ENCODE measurements around the gene LRRC14B. TPM values are rescaled to one million over a fixed set of nuclear protein-coding genes. Genes with fewer than 3 reads are reported as not detected.

Gene LRRC14B
- total RNA-seq, 1 experiment from 2014 or later, result not detected

DNA sequence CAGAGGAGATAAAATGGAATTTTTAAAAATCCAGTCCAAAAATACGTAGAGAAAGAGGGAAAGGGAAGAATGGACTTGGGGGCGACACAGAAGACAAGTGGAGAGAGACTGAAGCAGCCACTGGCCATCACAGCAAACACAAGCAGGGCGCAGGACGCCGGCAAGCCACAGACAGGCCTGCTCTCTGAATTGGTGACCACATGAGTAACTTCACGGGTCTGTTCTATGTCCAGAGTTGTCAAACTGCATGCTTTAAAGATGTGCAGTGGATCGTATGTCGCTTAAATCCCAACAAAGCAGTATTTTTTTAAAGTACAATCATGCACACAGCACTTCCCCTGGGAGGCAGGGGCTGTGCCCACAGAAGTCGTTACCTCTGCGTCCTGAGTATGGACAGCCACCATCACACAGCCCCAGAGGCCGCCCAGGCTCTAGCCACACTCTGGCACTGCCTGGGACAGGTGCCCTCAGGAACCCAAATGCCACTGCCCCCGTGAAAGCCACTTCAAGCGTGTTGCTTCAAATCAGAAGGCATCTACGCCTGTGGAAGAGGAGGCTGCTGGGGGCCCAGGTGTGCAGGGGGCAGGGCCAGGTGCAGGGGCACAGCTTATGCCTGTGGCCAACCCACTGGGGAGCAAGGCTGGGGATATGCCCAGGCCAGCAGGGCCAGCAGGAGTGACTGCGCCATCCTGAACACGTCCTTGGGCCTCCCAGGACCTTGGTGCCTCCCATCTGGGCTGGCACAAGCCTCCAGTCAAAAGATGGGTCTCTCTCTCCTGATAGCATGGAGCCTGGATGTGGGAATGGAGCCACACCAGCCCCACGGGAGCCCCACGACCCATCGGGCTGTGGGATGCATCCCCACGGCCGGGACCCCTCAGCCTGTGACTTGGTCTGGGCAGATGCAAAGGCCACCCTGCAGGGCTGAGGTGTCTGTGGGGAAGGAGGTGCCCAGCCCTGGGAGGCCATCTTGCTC, 5.9 kb upstream of the LRRC14B start:
- Mint-ChIP-seq H3K4me1 (ENCODE audit: insufficient read depth, unreplicated experiment) (no peaks in the 10 kb centered on the region), H3K27ac (ENCODE audit: low read depth, unreplicated experiment) (no peak overlapping the region), H3K4me3 (ENCODE audit: unreplicated experiment) (no peak overlapping the region), H3K36me3 (ENCODE audit: insufficient read depth, unreplicated experiment) (no peaks in the 10 kb centered on the region), H3K27me3 (ENCODE audit: insufficient read depth, unreplicated experiment) (peaks cover 11% of the 10 kb centered on the region), H3K9me3 (ENCODE audit: unreplicated experiment) (no peaks in the 10 kb centered on the region)
- DNase-seq (ENCODE audit: unreplicated experiment), result no peak
- no TSS peak for BruUV-seq (replicated peaks)
- ChIA-PET CTCF (interaction anchor here (0.6 kb wide), 1 partner anchor 437 kb away, joined by 3 read pairs; no protein-coding TSS in a partner anchor), POLR2A (interaction anchor here (0.6 kb wide), 1 partner anchor 52 kb away, joined by 3 read pairs; no protein-coding TSS in a partner anchor)
- intact Hi-C loops (cut with micrococcal nuclease), result no loop called here
- TF ChIP-seq CTCF (IDR thresholded peaks at IDR 0.05; ENCODE audit: unreplicated experiment), result no peak

DNA sequence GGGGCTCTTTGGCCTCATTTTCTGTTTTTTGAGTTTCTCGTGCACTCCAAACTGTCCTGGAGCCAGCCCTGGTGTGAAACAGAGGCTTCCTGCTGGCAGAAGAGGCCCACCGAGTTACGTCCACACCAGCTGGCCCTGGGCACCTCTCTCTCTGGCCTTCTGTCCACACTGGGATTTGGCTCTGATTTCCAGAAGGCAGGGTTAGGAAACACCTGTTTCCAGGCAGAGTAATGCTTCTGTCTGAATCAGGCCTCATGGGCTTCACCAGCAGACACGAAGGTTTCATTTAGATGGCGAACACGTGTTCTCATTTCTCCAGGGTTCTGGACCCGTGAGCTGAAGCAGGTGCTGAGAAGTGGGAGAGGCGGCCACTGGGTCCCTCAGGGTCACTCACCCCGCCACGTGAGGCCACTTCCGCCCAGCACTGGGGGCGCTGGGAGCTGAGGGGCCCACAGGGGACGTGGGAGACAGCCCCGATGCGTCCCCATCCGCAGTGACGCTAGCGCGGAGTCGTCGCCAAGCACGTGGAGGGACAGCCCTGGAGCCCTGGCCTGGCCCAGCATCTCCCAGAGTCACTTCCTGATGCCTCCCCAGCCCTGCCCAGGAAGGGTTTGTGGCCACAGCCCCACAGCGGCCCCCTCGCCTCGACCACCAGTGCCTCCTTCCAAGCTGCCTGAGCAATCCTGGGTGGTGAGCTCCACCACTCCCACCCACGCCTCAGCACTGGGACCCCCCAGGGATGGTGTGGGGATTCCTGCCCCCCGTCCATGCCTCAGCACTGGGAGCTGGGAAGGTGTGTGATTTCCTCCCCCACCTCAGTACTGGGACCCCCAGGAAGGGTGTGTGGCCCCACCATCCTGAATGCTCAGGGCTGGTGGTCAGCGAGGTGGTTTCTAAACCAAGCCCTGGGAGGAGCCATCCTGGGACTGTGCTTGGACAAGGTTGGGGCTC, 4.9 kb upstream of the LRRC14B start:
- H3K27ac Mint-ChIP-seq (ENCODE audit: low read depth, unreplicated experiment), result no peak overlapping the region
- H3K27me3 Mint-ChIP-seq (ENCODE audit: insufficient read depth, unreplicated experiment), result peaks cover 12% of the 10 kb centered on the region
- intact Hi-C loops (cut with micrococcal nuclease), result no loop called here
- H3K4me3 Mint-ChIP-seq (ENCODE audit: unreplicated experiment), result no peak overlapping the region
- POLR2A ChIA-PET, result no interaction called here
- DNase-seq (ENCODE audit: unreplicated experiment), result no peak
- CTCF ChIA-PET, result no interaction called here
- no peaks in the 10 kb centered on the region for H3K36me3 Mint-ChIP-seq (ENCODE audit: insufficient read depth, unreplicated experiment)
- H3K9me3 Mint-ChIP-seq (ENCODE audit: unreplicated experiment), result no peaks in the 10 kb centered on the region
- no peak for TF ChIP-seq CTCF (IDR thresholded peaks at IDR 0.05; ENCODE audit: unreplicated experiment)
- BruUV-seq (replicated peaks), result no TSS peak
- no peaks in the 10 kb centered on the region for H3K4me1 Mint-ChIP-seq (ENCODE audit: insufficient read depth, unreplicated experiment)

DNA sequence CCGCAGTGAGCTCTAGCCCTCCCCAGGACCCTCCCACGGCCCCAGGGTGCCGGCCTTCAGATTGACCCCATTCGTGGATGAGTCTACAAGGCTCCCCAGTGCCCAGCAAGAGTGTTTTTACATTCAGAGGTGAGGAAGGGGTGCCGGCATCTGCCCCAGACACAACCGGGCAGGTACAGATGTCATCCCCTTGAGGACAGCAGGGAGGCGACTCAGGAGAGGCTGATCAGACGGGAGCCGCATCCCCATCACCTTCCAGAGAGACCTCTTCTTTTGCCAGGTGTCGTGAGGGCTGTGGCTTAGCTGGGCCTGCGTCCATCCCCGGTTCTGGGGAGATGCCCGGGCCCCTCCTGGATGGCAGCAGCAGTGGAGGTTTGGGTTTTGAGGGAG, 4.3 kb upstream of the LRRC14B start:
- BruUV-seq (replicated peaks), result no TSS peak
- H3K27ac Mint-ChIP-seq (ENCODE audit: low read depth, unreplicated experiment), result no peak overlapping the region
- TF ChIP-seq CTCF (IDR thresholded peaks at IDR 0.05; ENCODE audit: unreplicated experiment), result no peak
- CTCF ChIA-PET, result no interaction called here
- intact Hi-C loops (cut with micrococcal nuclease), result no loop called here
- POLR2A ChIA-PET, result no interaction called here
- DNase-seq (ENCODE audit: unreplicated experiment), result no peak
- no peaks in the 10 kb centered on the region for H3K9me3 Mint-ChIP-seq (ENCODE audit: unreplicated experiment)
- H3K4me1 Mint-ChIP-seq (ENCODE audit: insufficient read depth, unreplicated experiment), result no peaks in the 10 kb centered on the region
- H3K27me3 Mint-ChIP-seq (ENCODE audit: insufficient read depth, unreplicated experiment), result peaks cover 12% of the 10 kb centered on the region
- no peak overlapping the region for H3K4me3 Mint-ChIP-seq (ENCODE audit: unreplicated experiment)
- no peaks in the 10 kb centered on the region for H3K36me3 Mint-ChIP-seq (ENCODE audit: insufficient read depth, unreplicated experiment)

All from MCF 10A (cell line).